ENCODE measurements around the gene RASEF.

- TF ChIP-seq CTCF (IDR thresholded peaks at IDR 0.05) = no peak
- TF ChIP-seq EP300 (IDR thresholded peaks at IDR 0.05) = no peak
These were observed 26.9 kb downstream of the RASEF start for GRCh38 chr9:83036043-83036442.
